Non-pigmented ciliary epithelial cell (primary cell): ENCODE data around the gene FOXJ1.

ENCODE experiments used
- DNase-seq: peaks from one replicate; pipeline ENCODE4 v3.0.0-alpha.2; 2010; ENCODE audit warnings: low read depth

The FOXJ1 gene

DNA sequence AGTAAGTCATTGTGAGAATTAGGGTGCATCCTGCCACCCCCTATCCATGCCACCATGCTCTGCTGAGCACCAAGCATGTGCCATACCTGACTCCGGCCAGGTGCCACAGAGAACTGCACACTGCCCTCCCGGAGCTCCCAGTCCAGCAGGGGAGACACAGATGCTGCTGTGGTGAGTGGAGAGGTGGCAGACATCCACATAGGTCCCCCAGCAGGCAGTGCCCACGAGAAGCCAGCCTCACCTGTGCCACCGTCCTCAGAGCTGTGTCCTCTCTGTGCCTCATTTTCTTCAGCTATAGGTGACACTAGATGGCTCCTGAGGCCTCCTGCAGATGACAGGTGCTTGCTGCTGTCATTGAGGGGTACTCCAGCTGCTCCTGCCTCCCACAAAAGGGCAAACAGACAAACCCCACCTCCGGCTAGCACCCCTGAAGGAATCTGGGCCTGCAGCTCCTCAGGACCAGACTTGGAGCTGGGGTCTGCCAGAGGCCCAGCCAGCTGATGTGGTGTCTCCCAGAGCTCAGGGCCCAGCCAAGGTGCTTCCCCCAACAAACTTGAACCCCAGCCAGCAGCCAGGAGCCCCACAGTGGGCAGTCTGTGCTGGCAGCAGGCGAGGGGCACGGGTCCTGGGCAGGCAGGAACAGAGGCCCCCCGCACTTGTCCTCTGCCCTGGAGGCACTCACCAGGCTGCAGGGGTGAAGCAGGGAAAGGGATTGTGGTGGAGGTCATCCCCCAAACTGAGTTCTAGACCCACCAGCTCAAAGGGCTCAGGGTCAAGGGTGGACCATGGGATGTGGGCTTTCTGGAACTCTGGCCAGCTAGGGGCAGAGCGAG is 17.1 kb downstream of the FOXJ1 start:
- DNase-seq: no peak

DNA sequence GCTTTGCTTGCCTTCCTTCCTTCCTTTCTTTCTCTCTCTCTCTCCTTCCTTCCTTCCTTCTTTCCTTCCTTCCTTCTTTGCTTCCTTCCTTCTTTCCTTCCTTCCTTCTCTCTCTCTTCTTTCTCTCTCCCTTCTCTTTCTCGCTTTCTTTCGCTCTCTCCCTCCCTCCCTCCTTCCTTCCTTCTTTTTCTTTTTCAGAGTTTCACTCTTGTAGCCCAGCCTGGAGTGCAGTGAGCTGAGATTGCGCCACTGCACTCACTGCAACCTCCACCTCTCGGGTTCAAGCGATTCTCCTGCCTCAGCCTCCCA is 17.9 kb downstream of the FOXJ1 start:
- DNase-seq: no peak

- no peak for DNase-seq
Measured at GRCh38 chr17:76122431-76123190, 18.4 kb downstream of the FOXJ1 start.

GRCh38 chr17:76121932-76122430 is 19.1 kb downstream of the FOXJ1 start:
- DNase-seq: no peak

DNA sequence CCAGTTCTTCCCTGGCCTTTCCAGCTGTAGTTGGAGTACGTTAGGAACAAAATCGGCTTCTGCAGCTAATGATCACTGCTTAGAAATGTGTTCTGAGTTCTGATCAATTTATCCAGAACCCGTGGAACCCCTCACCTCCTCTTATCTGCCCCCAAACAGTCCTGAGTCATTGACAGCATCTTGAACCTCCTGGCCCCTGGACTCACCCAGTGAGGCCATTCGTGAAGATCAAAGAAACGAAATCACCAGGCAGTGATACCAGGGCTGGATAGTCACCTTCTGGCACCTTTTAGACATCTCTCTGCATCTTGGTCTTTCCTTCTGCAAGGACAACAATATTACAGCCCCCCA is 20.4 kb downstream of the FOXJ1 start:
- no peak for DNase-seq

GRCh38 chr17:76119409-76120371 is 21.4 kb downstream of the FOXJ1 start:
- no peak for DNase-seq

DNA sequence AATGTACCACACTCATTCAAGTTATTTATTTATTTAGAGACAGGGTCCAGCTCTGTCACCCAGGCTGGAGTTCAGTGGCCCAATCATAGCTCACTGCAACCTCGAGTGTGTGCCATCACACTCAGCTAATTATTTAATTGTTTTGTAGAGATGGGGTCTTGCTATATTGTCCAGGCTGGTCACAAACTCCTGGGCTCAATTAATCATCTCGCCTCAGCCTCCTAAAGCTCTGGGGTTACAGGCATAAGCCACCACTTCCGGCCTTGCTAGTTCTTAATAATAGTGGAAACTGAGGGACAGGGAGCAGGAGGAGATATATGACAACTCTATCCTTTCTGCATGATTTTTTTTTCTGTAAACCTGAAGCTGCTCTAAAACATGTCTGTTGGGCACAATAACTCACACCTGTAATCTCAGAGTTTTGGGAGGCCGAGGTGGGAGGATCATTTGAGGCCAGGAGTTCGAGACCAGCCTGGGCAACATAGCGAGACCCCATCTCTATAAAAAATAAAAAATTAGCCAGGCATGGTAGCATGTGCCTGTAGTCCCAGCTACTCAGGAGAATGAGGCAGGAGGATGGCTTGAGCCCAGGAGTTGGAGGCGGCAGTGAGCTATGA is 25.8 kb downstream of the FOXJ1 start:
- DNase-seq: no peak

GRCh38 chr17:76111956-76112355 is 29.1 kb downstream of the FOXJ1 start:
- no peak for DNase-seq

GRCh38 chr17:76107509-76107908 is 33.5 kb downstream of the FOXJ1 start:
- no peak for DNase-seq

DNA sequence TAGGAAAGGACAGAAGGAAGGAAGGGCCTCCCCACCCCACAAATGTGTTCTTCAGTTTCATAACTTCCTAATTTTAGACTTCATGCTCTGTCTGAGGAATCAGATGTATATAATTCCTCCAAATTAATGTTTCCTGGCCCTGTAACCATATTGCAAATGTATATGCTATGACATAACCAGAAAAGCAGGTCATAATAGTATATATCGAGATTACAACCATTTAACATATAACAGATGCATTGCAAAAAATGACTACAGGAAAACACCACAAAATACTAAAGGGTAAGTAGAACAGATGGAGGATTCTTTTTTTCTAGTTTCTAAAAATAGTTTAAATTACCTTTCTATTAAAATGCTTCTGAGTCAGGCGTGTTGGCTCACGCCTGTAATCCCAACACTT is 34.3 kb downstream of the FOXJ1 start:
- DNase-seq: no peak

- DNase-seq: no peak
Measured at GRCh38 chr17:76104896-76105231, 36.2 kb downstream of the FOXJ1 start.

GRCh38 chr17:76104140-76104895 is 36.7 kb downstream of the FOXJ1 start:
- DNase-seq: no peak

- DNase-seq: peak; percentile 42
Measured at GRCh38 chr17:76103274-76104139, 37.5 kb downstream of the FOXJ1 start, which contains the start of gene EXOC7. Gene EXOC7, minus strand, starts transcription at chr17:76103787. Its CDS starts 95 bp downstream, at chr17:76103692.

DNA sequence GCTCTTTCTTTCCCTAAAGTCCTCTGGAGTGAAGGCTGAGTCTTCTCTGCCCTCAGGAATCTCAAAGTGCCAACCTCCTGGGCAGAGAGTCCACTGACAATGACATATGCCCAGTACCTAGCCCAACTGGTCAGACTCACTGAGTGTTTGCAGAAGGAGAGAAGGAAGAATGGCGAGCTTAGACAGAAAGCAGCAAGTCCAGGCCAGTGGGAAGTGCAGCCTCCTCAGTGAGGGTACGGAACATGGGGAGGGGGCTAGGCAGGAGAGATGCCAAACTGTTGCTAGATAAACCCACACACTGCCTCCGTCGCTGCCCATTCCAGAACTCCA is 38.1 kb downstream of the FOXJ1 start:
- DNase-seq: no peak

- no peak for DNase-seq
Measured at GRCh38 chr17:76097716-76098295, 43.2 kb downstream of the FOXJ1 start.

GRCh38 chr17:76095943-76096342 is 45.1 kb downstream of the FOXJ1 start:
- DNase-seq: no peak

GRCh38 chr17:76094046-76094445 is 47.0 kb downstream of the FOXJ1 start:
- no peak for DNase-seq

DNA sequence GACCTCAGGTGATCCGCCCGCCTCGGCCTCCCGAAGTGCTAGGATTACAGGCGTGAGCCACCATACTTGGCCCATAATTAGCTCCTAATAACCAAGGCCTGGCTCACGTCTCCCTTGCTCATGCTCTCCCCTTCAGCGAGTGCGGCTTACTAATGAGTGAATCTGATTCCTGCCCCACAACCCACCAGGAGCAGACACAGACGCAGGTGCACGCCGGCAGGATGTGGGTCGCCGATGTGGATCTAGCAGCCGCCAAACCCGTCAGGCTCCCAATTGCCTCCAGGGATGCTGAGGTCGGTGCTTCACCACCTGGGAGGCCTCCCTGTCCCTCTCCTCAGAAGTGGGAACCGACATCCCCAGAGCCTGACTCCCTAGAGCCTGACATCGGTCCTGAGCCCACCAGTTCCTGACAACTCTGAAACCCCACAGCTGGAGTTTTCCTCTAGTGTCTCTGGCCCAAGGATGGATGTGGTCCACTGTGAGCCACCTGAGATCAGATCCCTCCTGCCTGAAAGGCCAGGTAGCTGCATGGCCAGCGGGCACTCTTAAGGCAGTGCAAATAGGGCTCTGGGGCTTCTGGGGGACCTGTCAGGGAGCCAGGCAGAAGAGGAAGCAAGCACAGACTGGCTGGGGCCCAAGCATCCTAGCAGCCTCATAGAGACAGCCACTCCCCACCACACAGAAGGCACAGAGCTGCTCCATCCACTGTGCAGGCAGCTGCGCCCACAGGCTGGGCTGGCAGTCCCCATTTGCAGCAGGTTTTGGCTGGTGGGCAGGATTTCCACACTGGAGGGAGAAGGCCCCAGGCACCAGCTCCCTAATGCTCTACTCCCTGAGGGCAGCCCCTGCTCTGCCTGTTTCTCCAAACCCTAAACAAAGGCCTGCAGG is 48.3 kb downstream of the FOXJ1 start:
- no peak for DNase-seq
